ENCODE measurements around the gene UXS1.

UXS1 gene

DNA sequence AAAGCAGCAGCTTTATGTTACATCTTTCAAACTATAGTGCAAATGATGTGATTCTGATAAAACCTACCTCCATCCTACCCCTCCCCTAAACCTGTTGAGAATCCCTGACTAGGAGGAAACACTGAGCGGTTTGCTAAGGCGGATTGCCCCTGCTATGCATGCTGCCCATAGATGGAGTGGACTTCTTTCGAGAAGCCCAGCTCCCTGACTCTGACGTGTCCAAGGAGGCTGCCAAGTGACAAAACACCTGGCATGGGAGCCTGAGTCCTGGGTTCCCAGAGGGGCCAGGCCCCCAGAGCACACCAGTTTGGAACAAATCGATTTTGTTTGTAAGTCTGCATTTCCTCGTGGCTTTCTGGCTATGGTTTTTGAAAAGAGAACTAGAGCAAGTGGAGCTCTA lies 1.4 kb upstream of the UXS1 start:
- DNase-seq (ENCODE audit: extremely low read depth, low read depth), result no peak
- TF ChIP-seq CTCF (IDR thresholded peaks at IDR 0.05; ENCODE audit: low read depth, low read length), result no peak

- TF ChIP-seq CTCF (IDR thresholded peaks at IDR 0.05; ENCODE audit: low read depth, low read length), result no peak
- no peak for DNase-seq (ENCODE audit: extremely low read depth, low read depth)
Observed at GRCh38 chr2:106193690-106193976, 468 bp downstream of the UXS1 start.

DNA sequence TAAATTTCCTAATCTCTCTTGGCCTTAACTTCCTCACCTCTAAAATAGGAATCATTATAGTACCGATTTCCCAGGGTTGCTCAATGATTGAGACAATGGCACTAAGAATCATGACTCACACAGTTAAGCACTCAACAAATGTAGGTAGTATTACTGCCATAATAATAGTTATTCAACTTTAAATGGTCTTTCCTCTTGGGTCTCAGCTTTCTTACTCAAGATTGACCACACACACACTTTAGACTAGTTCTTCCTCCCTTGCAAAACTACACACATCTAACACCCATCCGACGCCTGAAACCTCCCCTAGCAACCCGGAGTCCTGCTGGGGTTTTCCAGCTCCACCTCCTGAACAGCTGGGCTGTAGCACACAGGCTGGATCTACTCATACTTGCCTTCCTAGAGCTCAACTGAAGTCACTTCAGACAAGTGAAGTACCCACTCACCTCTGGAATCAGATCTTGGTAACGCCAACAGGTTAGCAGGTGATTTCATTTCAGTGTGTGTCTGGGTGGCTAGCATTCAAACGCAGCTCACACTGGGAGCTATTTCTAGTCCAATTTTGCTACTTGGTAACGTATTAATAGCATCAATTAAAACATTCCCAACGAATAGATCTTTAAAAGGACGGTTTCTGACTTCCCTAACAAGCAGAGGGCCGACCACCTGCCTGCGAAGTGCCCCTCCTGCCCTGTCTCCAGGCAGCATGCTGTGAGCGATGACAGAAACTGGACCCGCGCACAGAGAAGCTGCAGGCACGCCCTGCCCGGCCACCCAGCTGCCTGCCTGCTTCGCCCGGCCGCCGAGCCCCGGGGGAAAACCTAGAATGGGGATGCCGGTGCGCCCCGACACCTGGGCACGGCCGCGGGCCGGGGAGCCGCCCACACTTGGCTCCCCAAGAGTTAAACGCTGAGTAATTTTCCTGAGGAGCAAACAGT lies 1.1 kb downstream of the UXS1 start:
- peak; percentile 45 for DNase-seq (ENCODE audit: extremely low read depth, low read depth)
- no peak for TF ChIP-seq CTCF (IDR thresholded peaks at IDR 0.05; ENCODE audit: low read depth, low read length)

- DNase-seq (ENCODE audit: extremely low read depth, low read depth), result no peak
- TF ChIP-seq CTCF (IDR thresholded peaks at IDR 0.05; ENCODE audit: low read depth, low read length), result no peak
Observed at GRCh38 chr2:106191511-106192016, 2.5 kb downstream of the UXS1 start.

DNA sequence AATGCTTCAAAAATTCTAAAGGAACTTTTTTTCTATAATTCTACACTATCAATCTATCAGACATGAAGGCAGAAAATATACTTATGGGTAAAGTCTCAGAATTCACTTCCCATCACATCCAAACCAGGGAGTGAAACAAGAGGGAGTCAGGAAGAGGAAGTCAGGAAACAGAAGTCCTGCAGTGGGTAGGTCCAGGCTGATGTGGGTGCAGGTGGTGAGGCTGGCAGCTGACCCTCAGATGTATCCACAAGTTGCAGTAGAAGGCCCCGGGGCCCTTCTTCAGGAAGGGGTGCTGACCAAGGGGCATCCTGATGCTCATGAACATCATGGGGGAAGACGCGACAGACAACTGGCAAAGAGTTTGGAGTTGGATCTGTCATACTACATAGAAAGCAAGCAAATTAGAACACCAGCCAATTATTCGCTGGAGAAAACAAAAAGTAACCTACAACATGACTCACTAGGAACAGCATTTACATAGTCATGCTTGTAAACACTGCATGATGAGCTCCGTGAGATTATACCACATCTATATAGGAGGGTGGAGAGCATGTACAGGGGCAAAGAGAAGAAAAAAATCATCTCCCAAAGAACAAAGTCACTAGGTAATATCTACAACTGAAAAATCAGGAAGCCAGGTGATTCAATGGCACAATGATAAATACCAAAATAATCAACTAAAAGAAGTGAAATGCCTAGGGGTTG lies 4.2 kb downstream of the UXS1 start:
- DNase-seq (ENCODE audit: extremely low read depth, low read depth), result no peak
- TF ChIP-seq CTCF (IDR thresholded peaks at IDR 0.05; ENCODE audit: low read depth, low read length), result no peak

- no peak for DNase-seq (ENCODE audit: extremely low read depth, low read depth)
- TF ChIP-seq CTCF (IDR thresholded peaks at IDR 0.05; ENCODE audit: low read depth, low read length), result no peak
Observed at GRCh38 chr2:106189325-106189724, 4.8 kb downstream of the UXS1 start.

DNA sequence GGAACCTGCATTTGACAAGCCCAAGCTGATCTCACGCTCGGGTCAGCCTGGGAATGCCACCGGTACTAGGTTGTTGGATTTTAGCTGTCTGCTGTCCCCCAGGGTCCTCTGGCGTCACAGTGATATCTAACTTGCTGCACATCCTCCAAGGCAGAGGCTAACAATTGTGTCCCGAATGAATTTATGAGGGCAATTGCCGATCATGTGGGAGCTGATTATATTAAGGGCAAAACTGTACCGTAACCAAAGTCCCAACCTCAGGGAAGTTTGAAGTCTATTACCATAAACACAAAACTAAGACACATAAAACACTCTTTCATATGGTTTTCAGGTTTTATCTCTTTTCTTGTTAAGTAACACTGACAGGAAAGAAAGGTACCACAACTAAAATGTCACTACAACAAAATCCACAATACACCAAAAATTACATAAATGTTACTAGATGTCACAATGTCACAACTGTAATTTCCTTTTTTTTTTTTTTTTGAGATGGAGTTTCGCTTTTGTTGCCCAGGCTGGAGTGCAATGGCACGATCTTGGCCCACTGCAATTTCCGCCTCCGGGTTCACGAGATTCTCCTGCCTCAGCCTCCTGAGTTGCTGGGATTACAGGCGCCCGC lies 6.7 kb downstream of the UXS1 start:
- no peak for TF ChIP-seq CTCF (IDR thresholded peaks at IDR 0.05; ENCODE audit: low read depth, low read length)

More for the DNA sequence above, 6.7 kb downstream of the UXS1 start:
- DNase-seq (ENCODE audit: extremely low read depth, low read depth), result no peak
